ENCODE results near the gene CRYGS. TPM values are rescaled to one million over a fixed set of nuclear protein-coding genes. Genes with fewer than 3 reads are reported as not detected.

CRYGS gene
- total RNA-seq, 4 donors from 2014 or later: 0.39 to 3.1 (median 3.1) TPM; not detected in 1

DNA sequence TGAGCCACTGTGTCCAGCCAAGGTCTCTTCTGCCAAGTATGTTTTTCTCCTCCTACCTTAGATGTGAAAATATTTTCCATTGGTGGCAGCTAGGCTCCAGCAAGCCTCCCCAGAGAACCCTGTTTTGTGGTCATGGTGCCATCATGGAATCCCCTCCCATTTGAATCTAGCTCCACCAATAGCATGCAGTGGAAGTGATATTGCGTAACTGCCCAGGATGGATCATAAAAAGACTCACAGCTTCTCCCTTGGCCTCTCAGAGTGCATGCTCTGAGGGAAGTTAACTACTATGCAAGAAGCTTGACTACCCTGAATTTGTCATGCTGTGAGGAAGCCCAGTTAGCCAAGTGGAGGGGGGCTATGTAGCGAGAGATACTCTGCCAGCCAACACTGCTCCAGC is 27.5 kb downstream of the CRYGS start:
- no peaks in the 10 kb centered on the region for H3K36me3 ChIP-seq
- TF ChIP-seq POLR2AphosphoS5 (IDR thresholded peaks at IDR 0.05) (no peak), CTCF (IDR thresholded peaks at IDR 0.05) (no peak), POLR2A (IDR thresholded peaks at IDR 0.05) (no peak), EP300 (IDR thresholded peaks at IDR 0.05) (no peak)
- H3K9me3 ChIP-seq: peaks cover 0 to 8% (median 0%) of the 10 kb centered on the region in 3 donors
- no peak overlapping the region for H3K27ac ChIP-seq
- ATAC-seq: no peak
- no peaks in the 10 kb centered on the region for H3K4me1 ChIP-seq
- H3K4me3 ChIP-seq: no peak overlapping the region
- no peaks in the 10 kb centered on the region for H3K27me3 ChIP-seq
- WGBS, 2 donors (ENCODE audit: low coverage in 1 of 2): 80 to 94% methylated on average over 1 to 2 of the region's 2 CpGs

- Histone ChIP-seq H3K36me3 (no peaks in the 10 kb centered on the region), H3K9me3 (peaks cover 0 to 8% (median 0%) of the 10 kb centered on the region in 3 donors), H3K27ac (no peak overlapping the region), H3K27me3 (no peaks in the 10 kb centered on the region), H3K4me3 (no peak overlapping the region), H3K4me1 (no peaks in the 10 kb centered on the region)
- WGBS, 2 donors (ENCODE audit: low coverage in 1 of 2): 49% methylated on average over 4 of the region's 4 CpGs; no CpG with 5 or more reads in 1 of the 2 donors
- TF ChIP-seq CTCF (IDR thresholded peaks at IDR 0.05): no peak
- TF ChIP-seq EP300 (IDR thresholded peaks at IDR 0.05): no peak
- TF ChIP-seq POLR2AphosphoS5 (IDR thresholded peaks at IDR 0.05): no peak
- TF ChIP-seq POLR2A (IDR thresholded peaks at IDR 0.05): no peak
- ATAC-seq: no peak
These were observed 29.1 kb downstream of the CRYGS start for GRCh38 chr3:186515125-186515524.

DNA sequence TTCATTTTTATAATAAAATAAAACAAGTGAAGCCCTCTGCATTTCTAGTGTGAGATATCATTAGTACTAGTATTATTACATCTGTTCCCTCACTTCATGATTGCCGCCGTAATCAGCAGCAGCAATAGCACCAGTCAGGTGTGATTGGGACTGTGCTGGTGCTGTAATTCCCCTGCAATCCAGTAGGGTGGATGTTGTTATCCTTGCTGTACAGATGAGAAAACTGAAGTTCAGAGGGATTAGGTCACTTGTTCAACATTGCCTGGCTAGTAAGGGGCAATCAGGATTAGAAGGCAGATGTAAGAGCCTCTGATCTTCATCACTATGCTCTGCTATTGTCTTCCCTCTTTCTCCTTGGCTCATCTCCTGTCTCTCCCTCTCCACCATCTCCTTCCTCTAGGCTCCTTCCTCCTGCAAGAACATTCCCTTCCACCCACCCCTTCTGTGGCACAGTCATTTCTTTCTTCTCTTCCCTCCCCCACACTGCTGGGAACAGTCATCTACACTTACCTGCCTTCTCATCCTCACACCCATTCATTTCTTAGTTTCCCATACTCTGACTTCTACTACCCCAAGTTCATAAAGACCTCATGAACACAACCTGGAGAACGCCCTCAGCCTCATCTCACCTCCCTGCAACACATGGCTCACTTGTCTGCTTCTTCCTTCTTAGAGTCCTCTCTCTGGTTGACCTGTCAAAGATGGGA is 29.7 kb downstream of the CRYGS start:
- Histone ChIP-seq H3K27ac (no peak overlapping the region), H3K4me3 (no peak overlapping the region), H3K27me3 (no peaks in the 10 kb centered on the region), H3K9me3 (peaks cover 0 to 8% (median 0%) of the 10 kb centered on the region in 3 donors), H3K36me3 (no peaks in the 10 kb centered on the region), H3K4me1 (no peaks in the 10 kb centered on the region)
- WGBS, 2 donors (ENCODE audit: low coverage in 1 of 2): 76 to 92% methylated on average over 2 to 3 of the region's 3 CpGs
- ATAC-seq: no peak
- no peak for TF ChIP-seq EP300 (IDR thresholded peaks at IDR 0.05)
- peak in 1 of 4 experiments; percentile 18 for TF ChIP-seq CTCF (IDR thresholded peaks at IDR 0.05)

GRCh38 chr3:186513386-186513785 is 30.8 kb downstream of the CRYGS start:
- TF ChIP-seq CTCF (IDR thresholded peaks at IDR 0.05) (no peak), POLR2AphosphoS5 (IDR thresholded peaks at IDR 0.05) (no peak), EP300 (IDR thresholded peaks at IDR 0.05) (no peak), POLR2A (IDR thresholded peaks at IDR 0.05) (no peak)
- no peak overlapping the region for H3K27ac ChIP-seq
- ATAC-seq: no peak
- no peaks in the 10 kb centered on the region for H3K27me3 ChIP-seq
- no peaks in the 10 kb centered on the region for H3K36me3 ChIP-seq
- H3K4me1 ChIP-seq: no peaks in the 10 kb centered on the region
- H3K9me3 ChIP-seq: peaks cover 0 to 8% (median 0%) of the 10 kb centered on the region in 3 donors
- 53 to 56% methylated on average over 5 of the region's 5 CpGs for WGBS, 2 donors (ENCODE audit: low coverage in 1 of 2)
- H3K4me3 ChIP-seq: no peak overlapping the region

Measured in gastroesophageal sphincter (tissue), 4 donors.